DOHH2 (cell line): ENCODE results near the gene AGPAT1.

ENCODE experiments used
- H3F3A ChIP-seq: fragments of 200-600 bp; sonication (generic), shearing (Covaris generic); 2 replicates; pipeline ENCODE4 v1.6.0; 2016; ENCODE audit warnings: antibody characterized with exemption, mild to moderate bottlenecking; ENCODE audit not compliant: control insufficient read depth, insufficient read depth
- H3K27ac ChIP-seq: fragments of 200-600 bp; sonication (generic); 2 replicates; pipeline ENCODE4 v1.5.1; 2014; ENCODE audit warnings: low read depth, mild to moderate bottlenecking, low read length, moderate library complexity
- H3K27me3 ChIP-seq: fragments of 200-600 bp; sonication (generic); 2 replicates; pipeline ENCODE4 v1.6.1; 2014; ENCODE audit warnings: mild to moderate bottlenecking, low read length, mixed read lengths; ENCODE audit not compliant: control insufficient read depth
- H3K36me3 ChIP-seq: fragments of 200-600 bp; sonication (generic); 2 replicates; pipeline ENCODE4 v1.6.1; 2014; ENCODE audit warnings: mild to moderate bottlenecking, low read length, moderate library complexity, mixed read lengths; ENCODE audit not compliant: control insufficient read depth
- H3K4me1 ChIP-seq: fragments of 200-600 bp; sonication (generic); 2 replicates; pipeline ENCODE4 v1.6.1; 2014; ENCODE audit warnings: mild to moderate bottlenecking, low read length, mixed read lengths; ENCODE audit not compliant: control insufficient read depth
- H3K4me2 ChIP-seq: fragments of 200-600 bp; sonication (generic); 2 replicates; pipeline ENCODE4 v1.6.0; 2014; ENCODE audit warnings: mild to moderate bottlenecking, low read length, moderate library complexity
- H3K4me3 ChIP-seq: fragments of 200-600 bp; sonication (generic); 2 replicates; pipeline ENCODE4 v1.5.1; 2014; ENCODE audit warnings: mild to moderate bottlenecking, low read length, mixed read lengths
- H3K79me2 ChIP-seq: fragments of 200-600 bp; sonication (generic); 2 replicates; pipeline ENCODE4 v1.6.1; 2014; ENCODE audit warnings: mild to moderate bottlenecking, low read length, mixed read lengths; ENCODE audit not compliant: control insufficient read depth
- H3K9me2 ChIP-seq: fragments of 200-600 bp; sonication (generic); replicated peaks from 2 replicates; pipeline ENCODE4 v1.6.1; 2014; ENCODE audit warnings: mild to moderate bottlenecking, low read length, mixed read lengths; ENCODE audit not compliant: control insufficient read depth
- H3K9me3 ChIP-seq: fragments of 200-600 bp; sonication (generic); 2 replicates; pipeline ENCODE4 v1.6.1; 2014; ENCODE audit warnings: antibody characterized with exemption, low read length, mixed read lengths; ENCODE audit not compliant: control insufficient read depth, insufficient read depth
- H4K20me1 ChIP-seq: fragments of 200-600 bp; sonication (generic); 2 replicates; pipeline ENCODE4 v1.6.0; 2014; ENCODE audit warnings: low read depth, mild to moderate bottlenecking, antibody characterized with exemption, low read length, moderate library complexity; ENCODE audit not compliant: control insufficient read depth, insufficient read depth
- EZH2phosphoT487 ChIP-seq: fragments of 200-600 bp; sonication (generic); IDR thresholded peaks from 2 replicates; pipeline ENCODE4 v1.6.1; 2017; ENCODE audit warnings: borderline replicate concordance, mild to moderate bottlenecking, antibody characterized with exemption, low read length, moderate library complexity, mixed read lengths
- TF ChIP-seq, protein P1 (sequence below): fragments of 200-600 bp; sonication (generic); IDR thresholded peaks from one replicate; pipeline ENCODE4 v1.5.1; 2014; ENCODE audit warnings: antibody characterized with exemption, mild to moderate bottlenecking, low read depth, low read length; ENCODE audit not compliant: poor library complexity, severe bottlenecking

The AGPAT1 gene

DNA sequence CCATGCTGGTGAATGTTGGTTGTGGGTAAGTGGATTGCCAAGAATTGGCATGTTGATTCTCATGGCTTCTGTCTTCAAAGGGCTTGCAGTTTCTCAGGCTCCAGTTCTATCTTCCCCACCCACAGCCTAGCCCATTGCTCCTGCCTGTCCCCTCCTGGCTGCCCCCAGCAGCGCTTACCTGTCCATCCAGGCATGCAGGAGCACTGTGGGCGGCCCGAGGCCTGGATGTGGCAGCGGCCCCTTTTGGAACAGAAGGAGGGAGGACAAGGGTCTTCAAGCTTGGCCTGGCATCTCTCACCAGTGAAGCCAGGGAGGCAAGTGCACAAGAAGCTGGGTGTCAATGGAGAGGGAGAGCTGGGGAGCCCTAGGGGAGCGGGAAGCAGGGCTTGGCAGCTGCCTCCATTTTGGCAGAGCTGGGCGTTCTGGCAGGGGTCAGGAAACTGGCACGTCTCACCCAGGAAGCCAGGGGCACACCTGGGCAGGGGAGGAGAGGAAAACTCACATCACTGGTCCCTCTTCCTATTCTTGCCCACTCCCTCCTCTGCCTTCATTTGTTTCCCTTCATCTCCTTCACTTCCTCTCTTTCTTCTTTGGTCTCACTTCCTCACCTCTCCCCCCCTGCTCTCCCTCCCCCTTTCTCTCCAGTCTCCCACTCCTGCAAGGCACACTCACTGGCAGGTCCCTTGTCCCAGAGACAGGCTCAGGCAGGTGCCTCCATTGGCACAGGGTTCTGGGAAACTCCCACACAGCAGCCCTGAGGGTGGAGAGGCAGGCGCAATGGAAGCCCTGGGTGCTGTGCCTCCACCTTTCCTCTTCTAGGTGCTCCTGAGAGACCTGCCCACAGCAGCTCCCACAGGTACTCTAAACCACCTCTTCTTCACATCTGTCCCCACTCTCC, 46.7 kb upstream of the AGPAT1 start:
- H3K27me3 ChIP-seq = no peaks in the 10 kb centered on the region
- H3K79me2 ChIP-seq = no peaks in the 10 kb centered on the region
- no peaks in the 10 kb centered on the region for H3K9me3 ChIP-seq
- H3K4me2 ChIP-seq = peak overlapping the region; percentile 31; the same call in 1 of the 2 replicates
- no peak overlapping the region for H3K27ac ChIP-seq
- H3K36me3 ChIP-seq = no peaks in the 10 kb centered on the region
- H4K20me1 ChIP-seq = no peaks in the 10 kb centered on the region
- no peaks in the 10 kb centered on the region for H3K9me2 ChIP-seq
- TF ChIP-seq EZH2phosphoT487 = no peak
- TF ChIP-seq, protein P1, sequence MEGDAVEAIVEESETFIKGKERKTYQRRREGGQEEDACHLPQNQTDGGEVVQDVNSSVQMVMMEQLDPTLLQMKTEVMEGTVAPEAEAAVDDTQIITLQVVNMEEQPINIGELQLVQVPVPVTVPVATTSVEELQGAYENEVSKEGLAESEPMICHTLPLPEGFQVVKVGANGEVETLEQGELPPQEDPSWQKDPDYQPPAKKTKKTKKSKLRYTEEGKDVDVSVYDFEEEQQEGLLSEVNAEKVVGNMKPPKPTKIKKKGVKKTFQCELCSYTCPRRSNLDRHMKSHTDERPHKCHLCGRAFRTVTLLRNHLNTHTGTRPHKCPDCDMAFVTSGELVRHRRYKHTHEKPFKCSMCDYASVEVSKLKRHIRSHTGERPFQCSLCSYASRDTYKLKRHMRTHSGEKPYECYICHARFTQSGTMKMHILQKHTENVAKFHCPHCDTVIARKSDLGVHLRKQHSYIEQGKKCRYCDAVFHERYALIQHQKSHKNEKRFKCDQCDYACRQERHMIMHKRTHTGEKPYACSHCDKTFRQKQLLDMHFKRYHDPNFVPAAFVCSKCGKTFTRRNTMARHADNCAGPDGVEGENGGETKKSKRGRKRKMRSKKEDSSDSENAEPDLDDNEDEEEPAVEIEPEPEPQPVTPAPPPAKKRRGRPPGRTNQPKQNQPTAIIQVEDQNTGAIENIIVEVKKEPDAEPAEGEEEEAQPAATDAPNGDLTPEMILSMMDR = no peak
- H3K4me3 ChIP-seq = no peak overlapping the region
- peaks cover 49% of the 10 kb centered on the region for H3K4me1 ChIP-seq
- no peaks in the 10 kb centered on the region for H3F3A ChIP-seq

DNA sequence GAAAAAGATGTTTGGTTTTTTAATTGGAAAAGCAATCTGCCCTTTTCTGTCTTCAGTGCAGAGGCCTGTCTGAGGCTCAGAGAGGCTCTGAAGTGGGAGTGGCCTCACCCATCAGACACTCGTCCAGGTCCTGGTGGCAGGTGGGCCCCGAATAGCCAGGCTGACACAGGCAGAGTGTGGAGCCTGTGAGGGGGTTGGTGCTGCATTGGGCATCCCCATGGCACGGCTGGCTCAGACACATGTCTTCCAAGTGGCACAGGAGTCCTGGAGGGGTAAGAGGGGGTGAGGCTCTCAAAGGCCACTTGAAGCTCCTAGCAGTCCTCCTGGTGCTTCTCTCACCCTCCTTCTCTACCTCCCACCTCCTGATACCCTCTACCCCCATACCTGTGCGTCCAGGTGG, 44.1 kb upstream of the AGPAT1 start:
- Histone ChIP-seq H3K4me2 (no peak overlapping the region), H3K27ac (no peak overlapping the region), H3F3A (no peaks in the 10 kb centered on the region), H4K20me1 (no peaks in the 10 kb centered on the region), H3K4me3 (no peak overlapping the region), H3K36me3 (no peaks in the 10 kb centered on the region), H3K27me3 (no peaks in the 10 kb centered on the region), H3K79me2 (no peaks in the 10 kb centered on the region), H3K4me1 (peaks cover 35% of the 10 kb centered on the region), H3K9me3 (no peaks in the 10 kb centered on the region), H3K9me2 (no peaks in the 10 kb centered on the region)
- TF ChIP-seq EZH2phosphoT487 = no peak
- TF ChIP-seq, protein P1 = no peak

DNA sequence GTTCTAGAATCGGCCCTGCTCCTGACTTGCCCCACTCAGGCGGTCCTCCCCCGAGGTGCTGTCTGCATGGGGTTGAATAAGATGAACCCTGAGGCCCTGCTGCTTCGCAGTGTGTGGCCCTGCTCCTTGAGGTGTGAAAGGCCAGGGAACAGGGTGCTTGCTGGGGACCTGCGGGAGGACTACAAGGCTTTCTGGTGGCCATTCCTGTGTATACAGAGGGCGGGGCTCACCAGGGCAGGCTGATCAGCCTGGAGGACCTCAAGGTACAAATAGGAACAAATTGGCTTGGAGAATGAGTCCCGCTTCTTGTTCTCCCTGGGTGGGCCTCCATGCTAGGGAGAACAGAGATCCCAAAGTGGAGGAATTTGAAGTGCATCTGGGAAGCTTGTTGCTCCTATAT, 42.3 kb upstream of the AGPAT1 start:
- Histone ChIP-seq H3K79me2 (no peaks in the 10 kb centered on the region), H3K27ac (no peak overlapping the region), H3K9me3 (no peaks in the 10 kb centered on the region), H3F3A (no peaks in the 10 kb centered on the region), H3K27me3 (no peaks in the 10 kb centered on the region), H3K4me1 (peaks cover 24% of the 10 kb centered on the region), H3K4me3 (no peak overlapping the region), H4K20me1 (no peaks in the 10 kb centered on the region), H3K4me2 (no peak overlapping the region), H3K9me2 (no peaks in the 10 kb centered on the region), H3K36me3 (no peaks in the 10 kb centered on the region)
- TF ChIP-seq, protein P1 = no peak
- TF ChIP-seq EZH2phosphoT487 = no peak
